Inferior parietal cortex (tissue), 1 donor: ENCODE data around the gene SLC5A9.
"Not testable (repeated sequence)": the region's sequence is repeated elsewhere in the genome, so short reads cannot be mapped to it uniquely, and the experiment has no call there.

Source experiments
- DNase-seq: peaks from one replicate; pipeline ENCODE4 v3.0.0-alpha.2; 2016; ENCODE audit errors: extremely low spot score

Gene SLC5A9

DNA sequence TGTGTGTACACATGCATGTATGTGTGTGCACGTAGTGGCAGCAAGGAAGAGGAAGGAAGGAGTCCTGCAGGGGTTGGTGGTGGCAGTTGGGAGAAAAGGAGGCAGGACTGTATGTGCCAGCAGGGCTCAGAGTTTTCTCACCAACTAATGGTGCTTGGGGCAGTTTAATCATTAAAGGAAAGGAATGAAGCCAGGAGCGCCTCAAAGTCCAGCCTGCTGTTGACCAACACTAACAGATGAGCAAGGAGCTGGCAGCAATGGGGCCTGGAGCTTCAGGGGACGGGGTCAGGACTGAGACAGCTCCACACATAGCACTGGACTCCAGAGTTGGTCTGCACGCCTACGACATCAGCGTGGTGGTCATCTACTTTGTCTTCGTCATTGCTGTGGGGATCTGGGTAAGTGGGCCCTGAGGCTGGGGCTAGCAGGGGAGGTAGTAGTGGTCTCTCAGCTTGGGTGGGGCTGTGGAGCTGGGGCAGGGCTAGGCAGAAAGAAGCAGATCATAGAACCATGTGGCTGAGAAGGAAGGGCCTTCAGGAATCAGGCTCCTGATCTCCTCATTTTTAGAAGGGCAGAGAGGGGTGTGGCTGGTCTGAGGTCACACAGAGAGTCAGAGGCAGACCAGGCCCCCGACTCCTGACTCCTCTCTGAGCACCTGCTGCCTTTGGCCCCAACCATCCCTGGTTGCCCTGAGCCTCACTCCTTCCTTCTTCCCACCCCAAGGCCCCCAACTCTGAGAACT is at the start of gene SLC5A9:
TSS of gene SLC5A9 (plus strand) at position 216 of the 742 bp plus-strand sequence. CDS start at position 237, 21 bp downstream.
- no peak for DNase-seq

DNA sequence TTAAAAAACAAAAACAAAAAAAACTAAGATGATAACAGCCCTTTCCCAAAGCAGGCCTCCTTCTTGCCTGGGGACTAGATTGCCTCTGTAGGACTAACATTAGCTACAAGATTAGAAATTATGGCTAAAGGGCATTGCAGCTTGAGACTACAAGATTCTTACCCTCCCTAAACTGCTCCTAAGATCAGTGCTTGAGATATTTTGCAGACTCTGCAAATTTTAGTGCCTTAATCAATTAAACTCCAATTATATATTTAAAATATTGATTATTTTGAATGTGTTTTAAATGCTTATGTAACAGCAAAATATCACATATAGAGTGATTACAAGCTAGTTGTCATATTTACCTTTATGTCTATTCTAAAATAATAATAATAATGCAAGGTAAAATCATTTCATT is 47.4 kb upstream of the SLC5A9 start:
- DNase-seq = no peak

GRCh38 chr1:48177257-48177656 is 45.3 kb upstream of the SLC5A9 start:
- DNase-seq = no peak

DNA sequence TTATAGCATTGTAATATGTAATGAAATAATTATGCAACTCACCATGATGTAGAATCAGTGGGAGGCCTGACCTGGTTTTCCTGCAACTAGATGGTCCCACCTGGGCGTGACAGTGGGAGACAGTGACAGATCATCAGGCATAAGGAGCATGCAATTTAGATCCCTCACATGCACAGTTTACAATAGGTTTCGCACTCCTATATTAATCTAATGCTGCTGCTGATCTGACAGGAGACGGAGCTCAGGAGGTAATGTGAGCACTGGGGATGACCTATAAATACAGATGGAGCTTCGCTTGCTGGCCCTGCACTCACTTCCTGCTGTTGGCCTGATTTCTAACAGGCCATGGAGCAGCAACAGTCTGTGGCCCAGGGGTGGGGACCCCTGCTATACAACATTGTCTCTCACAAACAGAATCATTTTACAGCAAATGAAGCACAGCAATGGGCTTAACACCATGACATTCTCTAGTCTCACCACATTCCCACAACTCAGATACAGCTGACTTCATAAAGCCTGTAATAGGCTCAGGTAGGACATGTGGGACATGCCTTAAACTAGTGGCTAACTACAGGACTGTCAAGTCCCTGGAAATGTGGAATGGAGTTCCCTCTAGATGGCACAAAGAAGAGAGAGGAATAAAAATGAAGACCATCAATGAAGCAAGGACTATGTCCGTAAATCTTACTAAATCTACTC is 40.7 kb upstream of the SLC5A9 start:
- no peak for DNase-seq

- no peak for DNase-seq
Measured at GRCh38 chr1:48182439-48182838, 40.1 kb upstream of the SLC5A9 start.

DNA sequence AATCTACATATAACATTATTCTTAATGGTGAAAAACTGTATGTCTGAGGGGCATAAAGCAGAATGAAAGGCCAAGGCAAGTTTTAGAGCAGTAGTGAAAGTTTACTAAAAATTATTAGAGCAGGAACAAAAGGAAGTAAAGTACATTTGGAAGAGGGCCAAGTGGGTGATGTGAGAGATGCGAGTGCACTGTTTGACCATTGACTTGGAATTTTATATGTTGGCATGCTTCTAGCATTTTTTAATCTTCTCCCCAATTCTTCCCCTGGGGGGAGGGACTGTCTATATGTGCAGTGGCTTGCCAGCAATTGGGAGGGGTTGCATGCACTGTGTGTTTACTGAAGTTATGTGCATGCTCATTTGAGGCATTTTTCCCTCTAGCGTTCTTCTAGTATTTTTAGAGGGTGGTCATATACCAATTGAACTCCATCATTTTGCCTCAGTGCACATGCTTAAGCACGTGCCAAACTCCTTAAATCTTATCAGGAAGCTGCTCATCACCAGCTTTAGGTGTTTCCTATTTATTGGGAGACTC is 36.1 kb upstream of the SLC5A9 start:
- DNase-seq = no peak

DNA sequence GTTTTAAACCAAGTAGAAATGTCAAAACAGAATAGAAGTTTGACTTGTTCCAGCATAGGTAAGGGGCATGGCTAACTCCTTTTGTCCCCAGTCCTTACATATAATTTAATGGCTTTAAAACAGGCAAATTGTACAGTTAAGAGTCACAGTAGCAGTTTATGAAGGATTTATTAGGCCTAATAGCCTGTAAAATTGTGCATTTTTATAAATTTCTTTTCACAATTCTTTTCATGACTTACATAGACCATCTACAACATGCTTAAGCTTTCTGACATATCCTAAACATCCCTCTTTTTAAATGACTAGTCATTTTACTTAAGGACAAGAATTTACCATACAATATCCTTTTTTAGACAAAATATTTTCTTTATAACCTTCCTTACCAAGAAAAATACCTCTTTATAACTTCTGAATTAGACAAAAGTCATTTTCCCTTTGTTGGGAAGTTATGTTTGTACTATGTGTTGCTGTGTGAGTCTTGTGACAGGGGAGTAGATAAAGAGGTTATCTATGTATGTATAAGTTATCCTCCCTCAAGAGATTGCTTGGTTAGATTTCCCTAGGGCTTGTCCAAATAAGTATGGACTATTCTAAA is 34.5 kb upstream of the SLC5A9 start:
- DNase-seq = no peak

- no peak for DNase-seq
Measured at GRCh38 chr1:48190881-48191280, 31.6 kb upstream of the SLC5A9 start.

- DNase-seq = no peak
Measured at GRCh38 chr1:48194801-48195200, 27.7 kb upstream of the SLC5A9 start.

DNA sequence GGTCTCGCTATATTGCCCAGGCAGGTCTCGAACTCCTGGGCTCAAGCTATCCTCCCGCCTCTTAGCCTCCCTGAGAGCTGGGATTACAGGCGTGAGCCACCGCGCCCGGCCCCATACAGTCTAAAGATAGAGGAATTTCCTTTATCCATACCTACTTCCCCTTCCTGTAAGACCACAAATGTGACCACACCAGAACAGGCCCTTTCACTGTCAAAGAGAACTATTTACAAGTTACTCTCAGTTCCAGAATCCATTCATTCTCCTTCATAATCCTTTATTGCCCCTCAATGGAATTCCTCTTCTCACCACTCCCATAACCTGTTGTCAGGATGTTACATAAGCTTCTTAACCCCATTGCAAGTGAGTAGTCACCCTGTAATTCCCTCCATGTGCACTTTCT is 26.3 kb upstream of the SLC5A9 start:
- no peak for DNase-seq

- DNase-seq = no peak
Measured at GRCh38 chr1:48198970-48199369, 23.5 kb upstream of the SLC5A9 start.

DNA sequence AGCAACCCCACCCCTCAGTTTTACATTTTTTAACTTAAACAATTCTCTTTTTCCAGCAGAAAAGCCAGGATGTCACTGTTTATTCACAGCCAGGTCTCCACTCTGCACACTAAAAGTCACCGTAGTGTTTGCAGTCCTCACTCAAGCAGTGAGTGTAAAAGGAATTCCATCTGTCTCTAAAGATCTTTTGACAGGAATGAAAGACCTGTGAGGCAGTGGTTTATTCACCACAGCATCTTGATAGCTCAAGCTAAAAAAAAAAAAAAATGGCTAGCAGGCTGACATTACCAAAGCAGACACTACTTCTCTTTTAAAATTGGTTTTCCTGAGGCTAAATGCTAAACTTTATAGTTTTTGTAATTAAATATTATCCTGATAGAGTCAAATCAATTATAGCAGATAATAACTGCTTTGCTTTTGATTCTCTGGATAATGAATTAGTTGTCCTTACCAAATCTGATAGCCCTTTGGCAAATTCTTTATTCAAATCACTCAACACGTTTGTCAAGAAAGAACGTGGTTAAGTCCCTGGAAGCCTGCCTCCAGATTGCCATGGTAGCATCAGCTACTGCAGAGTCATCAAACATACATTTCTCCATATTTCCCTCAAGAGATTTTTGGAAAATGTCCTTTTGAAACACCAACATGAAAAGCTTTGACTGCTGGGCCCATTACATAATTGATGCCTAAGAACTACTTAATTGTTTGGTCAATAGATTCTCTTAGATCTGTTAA is 22.2 kb upstream of the SLC5A9 start:
- peak; percentile 5 for DNase-seq

- peak; percentile 83 for DNase-seq
Measured at GRCh38 chr1:48202030-48202752, 20.3 kb upstream of the SLC5A9 start.

DNA sequence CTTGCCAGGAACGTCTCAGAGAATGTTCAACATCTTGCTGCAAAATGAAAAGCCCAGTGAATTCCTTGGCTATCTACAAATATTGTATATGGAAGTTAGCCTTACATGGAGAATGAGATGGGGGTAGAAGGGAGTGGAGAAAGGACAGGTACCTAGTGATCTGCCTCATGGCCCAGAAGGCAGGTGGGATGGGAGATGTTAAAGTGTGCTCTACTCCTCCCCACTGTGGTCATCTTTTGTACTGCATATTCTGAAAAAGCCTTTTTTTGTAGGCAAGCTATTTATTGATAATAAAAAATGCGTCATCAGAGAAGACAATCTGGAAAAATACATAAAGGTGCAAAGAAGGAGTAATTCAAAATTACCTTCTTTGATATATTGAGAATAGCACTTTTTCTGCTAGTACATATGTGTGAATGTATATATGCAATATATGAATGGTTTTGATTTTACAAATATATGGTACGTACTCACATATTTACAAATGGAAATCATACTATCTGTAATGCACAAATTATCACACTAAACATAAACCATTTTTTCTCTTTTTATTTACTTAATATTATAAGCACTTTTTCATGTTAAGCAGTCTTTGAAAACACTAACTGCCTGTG is 19.1 kb upstream of the SLC5A9 start:
- peak; percentile 49 for DNase-seq

DNA sequence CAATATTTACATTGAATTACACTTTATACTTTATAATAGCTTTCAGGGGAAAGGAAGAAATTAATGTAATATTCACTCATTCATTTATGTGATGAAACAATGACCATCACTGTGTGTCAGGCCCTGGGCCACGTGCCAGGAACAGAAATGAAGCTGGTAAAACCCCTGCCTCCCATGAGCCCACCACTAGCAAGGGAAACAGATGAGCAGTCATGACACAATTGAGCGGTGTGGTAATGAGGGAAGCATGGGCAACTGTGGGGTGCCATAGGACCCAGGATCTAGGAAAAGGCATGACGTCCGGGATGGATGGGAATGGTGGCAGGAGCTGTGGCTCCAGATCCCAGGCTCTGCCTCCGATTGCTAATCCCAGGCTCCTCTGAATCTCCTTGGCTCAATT is 17.0 kb upstream of the SLC5A9 start:
- DNase-seq = no peak

GRCh38 chr1:48206371-48206770 is 16.1 kb upstream of the SLC5A9 start:
- DNase-seq = no peak

DNA sequence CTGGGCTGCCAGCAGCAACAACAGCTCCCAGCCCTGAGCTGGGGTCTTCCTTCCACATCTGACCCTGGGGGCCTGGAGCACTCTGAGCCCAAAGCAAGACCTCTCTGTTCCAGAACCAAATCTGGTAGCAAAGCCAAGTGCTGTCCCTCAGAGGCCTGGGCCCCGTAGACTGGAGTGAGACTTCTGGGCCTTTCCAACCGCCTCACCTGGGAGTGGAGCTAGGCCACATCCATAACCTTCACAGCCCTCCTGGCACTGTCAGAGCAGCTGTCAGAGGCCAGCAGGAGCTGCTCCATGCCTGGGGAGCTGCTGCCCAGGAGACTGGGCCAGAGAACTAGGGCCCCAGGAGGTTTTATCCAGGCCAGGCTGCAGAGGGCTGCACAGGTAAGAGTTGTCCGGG is 15.4 kb upstream of the SLC5A9 start:
- no peak for DNase-seq

DNA sequence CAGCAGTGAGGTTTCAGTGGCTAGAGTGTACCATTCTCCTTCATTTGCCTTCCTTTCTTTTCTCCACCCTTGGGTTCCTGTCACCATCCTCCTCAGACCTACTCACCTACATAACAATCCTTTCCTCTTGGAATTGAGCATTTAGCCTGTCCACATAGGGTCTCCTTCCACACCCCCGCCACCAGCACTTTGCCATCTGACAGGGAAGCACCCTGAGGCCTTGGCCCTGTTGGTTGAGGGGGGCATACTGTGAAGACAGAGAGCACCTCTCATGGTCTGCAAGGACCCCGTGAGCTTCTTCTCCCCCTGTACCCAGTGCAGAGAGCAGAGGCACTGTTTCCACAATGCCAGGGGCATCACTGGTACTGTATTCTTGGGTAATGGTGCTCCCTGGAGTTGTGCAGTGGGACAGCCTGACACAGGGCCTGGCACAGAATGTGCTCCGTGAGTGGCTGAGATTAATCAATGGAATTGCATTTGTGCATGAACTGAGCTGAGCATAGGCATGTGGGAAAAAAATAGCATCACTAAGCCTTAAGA is 14.9 kb upstream of the SLC5A9 start:
- DNase-seq = no peak

DNA sequence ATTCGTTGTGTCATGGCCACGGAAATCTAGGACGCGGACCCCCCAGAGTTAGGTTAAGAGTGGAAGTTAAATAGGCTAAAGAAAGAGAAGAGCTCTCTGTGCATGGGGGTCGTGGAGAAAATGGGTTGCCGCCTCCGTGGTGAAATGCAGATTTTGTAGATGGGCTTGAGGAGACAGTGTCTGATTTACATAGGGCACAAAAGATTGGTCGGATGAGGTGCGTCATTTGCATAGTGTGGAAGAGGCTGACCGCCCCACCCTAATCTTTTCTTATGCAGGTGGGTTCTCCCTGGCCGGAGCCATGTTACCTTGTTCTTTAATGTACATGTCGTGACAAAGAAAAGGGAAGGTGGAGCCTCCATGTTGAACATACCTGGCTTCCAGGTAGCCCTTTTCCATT is 14.3 kb upstream of the SLC5A9 start:
- no peak for DNase-seq

DNA sequence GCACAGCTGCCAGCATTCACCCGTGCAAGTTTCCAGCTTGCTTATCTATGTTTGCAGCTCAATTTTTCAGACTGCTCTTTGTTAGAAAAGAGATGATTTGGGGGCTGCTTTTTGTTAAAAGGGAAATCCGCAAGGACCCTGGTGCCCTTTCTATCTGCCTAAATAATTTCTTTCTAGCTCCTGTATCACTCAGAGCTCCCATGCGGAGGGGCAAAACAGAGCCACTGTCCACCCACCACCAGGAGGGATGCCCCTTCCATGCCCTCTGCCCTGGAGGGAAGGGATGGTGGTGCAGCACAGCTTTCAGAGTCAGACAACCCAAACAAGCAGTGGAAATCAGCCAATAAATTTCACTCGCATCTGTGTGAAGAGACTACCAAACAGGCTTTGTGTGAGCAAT is 13.9 kb upstream of the SLC5A9 start:
- DNase-seq = no peak

- DNase-seq = not testable (repeated sequence)
Measured at GRCh38 chr1:48213462-48213861, 9.1 kb upstream of the SLC5A9 start.
